ENCODE measurements around the gene ALG5. TPM values are rescaled to one million over a fixed set of nuclear protein-coding genes. Genes with fewer than 3 reads are reported as not detected.

The ALG5 gene
- total RNA-seq, 2 donors from 2014 or later: 21.8 to 21.9 TPM

- Histone ChIP-seq H3K27ac (ENCODE audit: low read depth, low read length) (no peak overlapping the region), H3K36me3 (ENCODE audit: control insufficient read depth, insufficient read depth, low read length) (peaks cover 95% of the 10 kb centered on the region), H3K4me1 (ENCODE audit: control insufficient read depth, insufficient read depth, low read length) (no peaks in the 10 kb centered on the region), H3K9me3 (ENCODE audit: control insufficient read depth, low read length) (peaks cover 21% of the 10 kb centered on the region), H3K9ac (ENCODE audit: extremely low read depth, low read length, poor library complexity, severe bottlenecking) (no peak overlapping the region), H3K27me3 (ENCODE audit: control insufficient read depth, insufficient read depth, low read length, poor library complexity, severe bottlenecking) (no peaks in the 10 kb centered on the region), H3K4me3 (ENCODE audit: low read length) (no peak overlapping the region)
- TF ChIP-seq CTCF (conservative IDR thresholded peaks at IDR 0.05): no peak
- no peaks in the 10 kb centered on the region for H3K4me1 Mint-ChIP-seq
- WGBS, 2 experiments (ENCODE audit: insufficient coverage in 1 of 2, insufficient read length in 1 of 2): 96 to 100% methylated on average over 3 of the region's 3 CpGs
- H3K27ac Mint-ChIP-seq: no peak overlapping the region
- no peaks in the 10 kb centered on the region for H3K27me3 Mint-ChIP-seq (ENCODE audit: insufficient read depth)
- peaks cover 74% of the 10 kb centered on the region for H3K36me3 Mint-ChIP-seq (ENCODE audit: low read depth)
- H3K4me3 Mint-ChIP-seq: no peak overlapping the region
- DNase-seq: no peak
- peaks cover 4% of the 10 kb centered on the region for H3K9me3 Mint-ChIP-seq
These were observed 38.1 kb upstream of the ALG5 start for GRCh38 chr13:37037241-37037640.

DNA sequence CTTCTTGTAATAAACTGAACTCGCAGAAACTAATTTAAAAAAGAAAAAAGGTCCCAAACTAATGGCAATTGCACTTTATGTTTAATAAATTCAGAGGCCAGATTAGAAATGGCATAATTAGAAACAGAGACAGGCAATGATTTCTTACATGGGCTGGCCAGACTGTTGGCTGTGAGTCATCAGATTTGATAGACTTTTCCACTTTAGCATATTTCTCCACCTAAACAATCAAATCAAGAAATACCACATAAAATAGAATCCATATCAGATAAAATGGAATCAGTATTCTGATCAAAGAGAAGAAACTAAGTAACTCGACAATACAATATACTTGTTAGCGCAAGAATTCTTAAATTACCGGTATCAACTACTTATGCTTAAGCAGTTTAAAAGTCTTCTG, 30.5 kb upstream of the ALG5 start:
- peaks cover 92% of the 10 kb centered on the region for H3K36me3 ChIP-seq (ENCODE audit: control insufficient read depth, insufficient read depth, low read length)
- H3K27me3 Mint-ChIP-seq (ENCODE audit: insufficient read depth): no peaks in the 10 kb centered on the region
- H3K9me3 ChIP-seq (ENCODE audit: control insufficient read depth, low read length): peaks cover 6% of the 10 kb centered on the region
- DNase-seq: no peak
- H3K4me1 Mint-ChIP-seq: no peaks in the 10 kb centered on the region
- no peak overlapping the region for H3K27ac ChIP-seq (ENCODE audit: low read depth, low read length)
- no peak overlapping the region for H3K9ac ChIP-seq (ENCODE audit: extremely low read depth, low read length, poor library complexity, severe bottlenecking)
- H3K9me3 Mint-ChIP-seq: no peaks in the 10 kb centered on the region
- no peaks in the 10 kb centered on the region for H3K27me3 ChIP-seq (ENCODE audit: control insufficient read depth, insufficient read depth, low read length, poor library complexity, severe bottlenecking)
- no peak overlapping the region for H3K27ac Mint-ChIP-seq
- no peaks in the 10 kb centered on the region for H3K4me1 ChIP-seq (ENCODE audit: control insufficient read depth, insufficient read depth, low read length)
- no peak for TF ChIP-seq CTCF (conservative IDR thresholded peaks at IDR 0.05)
- no peak overlapping the region for H3K4me3 ChIP-seq (ENCODE audit: low read length)
- 96 to 100% methylated on average over 2 to 4 of the region's 4 CpGs for whole genome bisulfite sequencing, 2 experiments (ENCODE audit: insufficient coverage in 1 of 2, insufficient read length in 1 of 2)
- no peak overlapping the region for H3K4me3 Mint-ChIP-seq
- peaks cover 60% of the 10 kb centered on the region for H3K36me3 Mint-ChIP-seq (ENCODE audit: low read depth)

DNA sequence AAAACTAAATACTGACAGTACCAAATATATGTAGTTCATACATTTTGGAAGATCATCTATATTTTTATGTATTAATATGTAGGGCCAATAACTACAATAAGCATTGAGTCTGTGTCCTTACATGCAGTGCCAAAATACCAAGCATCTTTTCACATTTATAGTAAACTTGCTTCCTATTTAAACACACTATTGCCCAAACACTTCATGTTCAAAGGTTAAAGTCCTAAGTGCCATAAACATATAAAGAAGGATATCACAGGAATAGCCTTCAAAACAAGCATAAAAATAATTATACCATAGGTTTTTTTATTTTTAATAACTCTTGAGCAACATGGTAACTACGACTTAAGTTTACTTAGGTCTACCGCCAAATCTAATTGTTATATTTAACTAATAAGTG, 28.5 kb upstream of the ALG5 start:
- Mint-ChIP-seq H3K36me3 (ENCODE audit: low read depth) (peaks cover 58% of the 10 kb centered on the region), H3K9me3 (no peaks in the 10 kb centered on the region), H3K4me3 (no peak overlapping the region), H3K27me3 (ENCODE audit: insufficient read depth) (no peaks in the 10 kb centered on the region), H3K27ac (no peak overlapping the region), H3K4me1 (no peaks in the 10 kb centered on the region)
- H3K9me3 ChIP-seq (ENCODE audit: control insufficient read depth, low read length): no peaks in the 10 kb centered on the region
- H3K4me3 ChIP-seq (ENCODE audit: low read length): no peak overlapping the region
- H3K27ac ChIP-seq (ENCODE audit: low read depth, low read length): no peak overlapping the region
- no peak for TF ChIP-seq CTCF (conservative IDR thresholded peaks at IDR 0.05)
- no peaks in the 10 kb centered on the region for H3K4me1 ChIP-seq (ENCODE audit: control insufficient read depth, insufficient read depth, low read length)
- no peaks in the 10 kb centered on the region for H3K27me3 ChIP-seq (ENCODE audit: control insufficient read depth, insufficient read depth, low read length, poor library complexity, severe bottlenecking)
- no peak for DNase-seq
- no peak overlapping the region for H3K9ac ChIP-seq (ENCODE audit: extremely low read depth, low read length, poor library complexity, severe bottlenecking)
- WGBS, 2 experiments (ENCODE audit: insufficient coverage in 1 of 2, insufficient read length in 1 of 2): 94% methylated on average over 2 of the region's 2 CpGs; no CpG with 5 or more reads in 1 of the 2 experiments
- H3K36me3 ChIP-seq (ENCODE audit: control insufficient read depth, insufficient read depth, low read length): peaks cover 93% of the 10 kb centered on the region

Measured in endodermal cell (in vitro differentiated cells).